ENCODE results near the gene PHYKPL.
"Not testable (repeated sequence)": the region's sequence is repeated elsewhere in the genome, so short reads cannot be mapped to it uniquely, and the experiment has no call there.

Gene PHYKPL

GRCh38 chr5:178231539-178232123 is 971 bp downstream of the PHYKPL start:
- H3K36me3 ChIP-seq, result no peaks in the 10 kb centered on the region; the same call in 1 of the 2 replicates
- H3K9me3 ChIP-seq (ENCODE audit: severe bottlenecking), result no peaks in the 10 kb centered on the region
- DNase-seq, result no peak
- peak overlapping the region; percentile 72 for H3K4me3 ChIP-seq (ENCODE audit: low read depth, low read length)
- H3K27ac ChIP-seq, result peak overlapping the region; percentile 79
- H3K27me3 ChIP-seq (ENCODE audit: insufficient read depth, low read depth, severe bottlenecking), result no peaks in the 10 kb centered on the region
- no peak for TF ChIP-seq CTCF (IDR thresholded peaks at IDR 0.05; ENCODE audit: low read depth, low read length)

- no peaks in the 10 kb centered on the region for H3K9me3 ChIP-seq (ENCODE audit: severe bottlenecking)
- H3K27me3 ChIP-seq (ENCODE audit: insufficient read depth, low read depth, severe bottlenecking), result no peaks in the 10 kb centered on the region
- DNase-seq, result no peak
- no peak overlapping the region for H3K27ac ChIP-seq
- H3K36me3 ChIP-seq, result no peaks in the 10 kb centered on the region; the same call in 1 of the 2 replicates
- H3K4me3 ChIP-seq (ENCODE audit: low read depth, low read length), result no peak overlapping the region
- TF ChIP-seq CTCF (IDR thresholded peaks at IDR 0.05; ENCODE audit: low read depth, low read length), result no peak
These were observed 1.6 kb downstream of the PHYKPL start for GRCh38 chr5:178230879-178231538.

- no peak overlapping the region for H3K4me3 ChIP-seq (ENCODE audit: low read depth, low read length)
- no peaks in the 10 kb centered on the region for H3K9me3 ChIP-seq (ENCODE audit: severe bottlenecking)
- H3K27ac ChIP-seq, result no peak overlapping the region
- no peaks in the 10 kb centered on the region for H3K27me3 ChIP-seq (ENCODE audit: insufficient read depth, low read depth, severe bottlenecking)
- no peak for DNase-seq
- TF ChIP-seq CTCF (IDR thresholded peaks at IDR 0.05; ENCODE audit: low read depth, low read length), result no peak
- H3K36me3 ChIP-seq, result no peaks in the 10 kb centered on the region; the same call in 1 of the 2 replicates
These were observed 2.7 kb downstream of the PHYKPL start for GRCh38 chr5:178229861-178230260.

GRCh38 chr5:178229111-178229510 is 3.5 kb downstream of the PHYKPL start:
- H3K27me3 ChIP-seq (ENCODE audit: insufficient read depth, low read depth, severe bottlenecking); H3K27ac ChIP-seq; H3K9me3 ChIP-seq (ENCODE audit: severe bottlenecking); H3K36me3 ChIP-seq; H3K4me3 ChIP-seq (ENCODE audit: low read depth, low read length); DNase-seq: not testable (repeated sequence)

- H3K27me3 ChIP-seq (ENCODE audit: insufficient read depth, low read depth, severe bottlenecking), result no peaks in the 10 kb centered on the region
- TF ChIP-seq CTCF (IDR thresholded peaks at IDR 0.05; ENCODE audit: low read depth, low read length), result no peak
- H3K27ac ChIP-seq, result no peak overlapping the region
- no peak for DNase-seq
- H3K9me3 ChIP-seq (ENCODE audit: severe bottlenecking), result no peaks in the 10 kb centered on the region
- H3K36me3 ChIP-seq, result no peaks in the 10 kb centered on the region; the same call in 1 of the 2 replicates
- H3K4me3 ChIP-seq (ENCODE audit: low read depth, low read length), result no peak overlapping the region
These were observed 4.0 kb downstream of the PHYKPL start for GRCh38 chr5:178228609-178229008.

- no peak for TF ChIP-seq CTCF (IDR thresholded peaks at IDR 0.05; ENCODE audit: low read depth, low read length)
- H3K4me3 ChIP-seq (ENCODE audit: low read depth, low read length), result no peak overlapping the region
- H3K36me3 ChIP-seq, result no peaks in the 10 kb centered on the region; the same call in 1 of the 2 replicates
- DNase-seq, result no peak
- no peaks in the 10 kb centered on the region for H3K27me3 ChIP-seq (ENCODE audit: insufficient read depth, low read depth, severe bottlenecking)
- no peaks in the 10 kb centered on the region for H3K9me3 ChIP-seq (ENCODE audit: severe bottlenecking)
- no peak overlapping the region for H3K27ac ChIP-seq
These were observed 4.7 kb downstream of the PHYKPL start for GRCh38 chr5:178227929-178228328.

Measured in WERI-Rb-1 (cell line).